Measurements from ENCODE around the gene FMNL1. TPM values are rescaled to one million over a fixed set of nuclear protein-coding genes. Genes with fewer than 3 reads are reported as not detected.
A peak's percentile ranks its signal among the peaks of the same experiment; 100 is the strongest.

Gene FMNL1
- total RNA-seq, 1 experiment from 2014 or later, result 17.9 TPM

GRCh38 chr17:45269912-45270311 lies 48.2 kb downstream of the FMNL1 start:
- in situ Hi-C loops (cut with HindIII; ENCODE audit: low sequenced_read_pairs), result no loop called here
- DNase-seq (ENCODE audit: low spot score), result no peak

- in situ Hi-C loops (cut with HindIII; ENCODE audit: low sequenced_read_pairs), result no loop called here
- no peak for DNase-seq (ENCODE audit: low spot score)
These were observed 49.2 kb downstream of the FMNL1 start for GRCh38 chr17:45270828-45271418.

DNA sequence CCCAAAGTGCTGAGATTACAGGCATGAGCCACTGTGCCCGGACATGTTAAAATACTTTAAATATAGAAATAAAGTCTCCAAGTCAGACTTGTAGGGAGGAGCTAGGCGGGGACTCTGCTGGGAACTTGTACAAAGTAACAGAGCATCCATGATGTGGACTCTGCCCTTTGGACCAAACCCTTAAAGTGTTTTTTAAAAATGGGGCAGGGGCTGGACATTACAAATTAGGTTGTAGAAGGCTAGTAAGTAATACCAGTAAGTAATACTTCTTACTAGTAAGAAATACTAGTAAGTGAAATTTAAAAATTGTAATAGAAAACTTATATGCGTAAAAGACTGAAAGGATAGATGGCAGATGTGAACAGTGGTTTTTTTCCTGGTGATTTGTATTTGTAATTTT lies 49.9 kb downstream of the FMNL1 start:
- in situ Hi-C loops (cut with HindIII; ENCODE audit: low sequenced_read_pairs), result no loop called here

DNA sequence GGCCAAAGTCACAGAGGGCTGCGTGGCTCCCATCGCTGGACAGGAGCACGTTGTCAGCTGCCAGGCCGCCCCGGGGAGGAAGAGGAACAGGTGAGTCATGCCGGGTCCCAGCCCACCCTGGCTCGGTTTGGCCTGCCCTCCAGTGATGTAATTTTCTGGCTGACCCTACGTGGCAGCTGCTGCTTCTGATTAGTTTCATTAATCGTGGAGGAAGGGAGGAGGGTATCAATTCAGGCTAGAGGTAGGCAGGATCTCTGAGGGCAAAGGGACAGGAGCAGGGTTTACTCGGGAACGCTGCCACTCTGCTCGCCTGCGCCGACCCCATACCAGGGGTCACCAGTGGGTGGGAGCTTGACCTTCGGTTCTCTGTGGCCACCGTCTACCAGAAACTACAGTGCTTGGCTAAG lies 51.9 kb downstream of the FMNL1 start:
- DNase-seq (ENCODE audit: low spot score), result no peak
- in situ Hi-C loops (cut with HindIII; ENCODE audit: low sequenced_read_pairs), result no loop called here

More for the DNA sequence above, 49.9 kb downstream of the FMNL1 start:
- no peak for DNase-seq (ENCODE audit: low spot score)

- in situ Hi-C loops (cut with HindIII; ENCODE audit: low sequenced_read_pairs), result no loop called here
- DNase-seq (ENCODE audit: low spot score), result no peak
These were observed 52.3 kb downstream of the FMNL1 start for GRCh38 chr17:45274033-45274432.

DNA sequence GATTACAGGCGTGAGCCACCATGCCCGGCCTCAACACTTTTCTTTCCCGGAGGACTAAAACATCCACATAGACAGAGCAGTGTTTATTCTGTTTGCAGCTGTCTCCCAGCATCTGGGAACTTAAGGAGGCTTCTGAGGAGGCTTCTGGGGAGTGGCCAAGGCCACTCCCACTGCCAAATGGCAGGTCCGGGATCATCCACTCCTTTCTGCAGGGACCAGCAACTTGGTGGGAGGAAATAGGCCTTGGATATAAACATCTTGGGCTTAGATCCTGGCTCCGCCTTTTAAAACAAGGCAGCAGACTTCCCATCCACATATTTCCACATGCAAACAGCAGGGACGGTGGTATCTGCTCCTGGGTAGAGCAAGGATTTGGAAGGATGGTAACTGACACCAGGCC lies 54.3 kb downstream of the FMNL1 start:
- in situ Hi-C loops (cut with HindIII; ENCODE audit: low sequenced_read_pairs), result no loop called here
- no peak for DNase-seq (ENCODE audit: low spot score)

GRCh38 chr17:45277216-45277849 lies 55.6 kb downstream of the FMNL1 start:
- peak; percentile 97 for DNase-seq (ENCODE audit: low spot score)
- in situ Hi-C loops (cut with HindIII; ENCODE audit: low sequenced_read_pairs), result no loop called here

DNA sequence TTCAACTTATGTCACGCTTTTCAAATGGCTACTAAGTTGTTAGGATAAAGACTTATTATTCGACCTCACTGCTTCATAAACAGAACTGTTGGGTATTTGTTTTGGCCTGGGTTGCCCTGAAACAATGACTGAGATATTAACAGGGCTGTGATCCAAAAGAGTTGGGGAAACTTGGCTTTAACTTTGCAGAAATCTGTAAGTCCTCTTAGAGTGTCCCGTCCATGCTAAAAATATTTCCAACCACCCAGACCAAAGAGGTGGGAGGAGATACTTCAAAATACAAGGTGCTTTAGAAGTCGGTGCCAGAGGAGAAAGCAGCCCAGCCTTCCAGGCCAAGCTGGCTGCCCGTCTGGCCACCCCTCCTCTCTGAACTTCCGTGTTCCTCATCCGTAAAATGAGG lies 56.3 kb downstream of the FMNL1 start:
- in situ Hi-C loops (cut with HindIII; ENCODE audit: low sequenced_read_pairs), result no loop called here

GRCh38 chr17:45279898-45280297 lies 58.2 kb downstream of the FMNL1 start:
- DNase-seq (ENCODE audit: low spot score), result no peak
- in situ Hi-C loops (cut with HindIII; ENCODE audit: low sequenced_read_pairs), result no loop called here

More for the DNA sequence above, 56.3 kb downstream of the FMNL1 start:
- no peak for DNase-seq (ENCODE audit: low spot score)

DNA sequence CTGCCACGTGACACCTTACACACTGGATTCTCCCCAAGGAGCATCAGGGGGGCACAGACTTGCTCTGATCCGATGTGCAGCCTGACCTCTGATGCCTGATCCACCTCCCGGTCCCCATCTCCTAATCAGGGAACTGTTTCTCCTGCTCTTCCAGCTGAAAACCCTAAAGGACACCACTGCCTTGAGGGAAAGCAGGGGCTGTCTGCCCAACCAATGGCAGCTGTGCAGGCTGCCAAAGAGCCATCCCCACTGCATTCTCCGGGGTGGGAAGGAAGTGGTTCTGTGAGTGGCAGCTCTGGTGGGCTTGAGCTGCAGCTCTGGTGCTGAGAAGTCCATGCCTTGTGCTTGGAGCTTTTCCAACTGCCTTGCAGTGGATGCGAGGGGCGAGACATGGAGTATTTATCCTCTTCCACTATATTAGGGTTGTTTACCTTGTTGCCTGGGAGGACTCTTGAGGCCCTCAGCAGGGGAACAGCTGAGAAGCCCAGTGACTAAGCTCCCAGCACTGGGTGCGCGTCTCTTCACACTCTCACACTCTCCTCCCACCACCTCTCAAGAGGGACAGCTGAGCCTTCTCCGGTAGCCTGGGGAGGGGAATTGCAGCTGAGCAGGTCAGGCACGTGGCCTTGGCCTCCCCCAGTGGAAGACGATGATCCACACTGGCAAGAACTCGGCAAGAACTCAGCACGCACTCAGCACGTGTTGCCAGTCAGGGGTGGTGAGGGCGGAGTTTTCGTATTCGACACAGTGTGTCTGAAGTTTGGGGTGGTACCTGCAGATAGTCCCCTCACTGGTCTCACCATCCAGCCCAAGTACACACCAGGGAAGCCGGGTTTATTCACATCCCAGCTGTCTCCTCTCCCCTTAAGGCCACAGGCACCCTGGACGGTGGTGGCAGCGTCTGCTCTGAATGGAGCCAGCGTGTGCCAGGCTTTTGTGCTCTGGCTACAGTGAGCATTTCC lies 61.3 kb downstream of the FMNL1 start:
- DNase-seq (ENCODE audit: low spot score), result no peak
- in situ Hi-C loops (cut with HindIII; ENCODE audit: low sequenced_read_pairs), result no loop called here

DNA sequence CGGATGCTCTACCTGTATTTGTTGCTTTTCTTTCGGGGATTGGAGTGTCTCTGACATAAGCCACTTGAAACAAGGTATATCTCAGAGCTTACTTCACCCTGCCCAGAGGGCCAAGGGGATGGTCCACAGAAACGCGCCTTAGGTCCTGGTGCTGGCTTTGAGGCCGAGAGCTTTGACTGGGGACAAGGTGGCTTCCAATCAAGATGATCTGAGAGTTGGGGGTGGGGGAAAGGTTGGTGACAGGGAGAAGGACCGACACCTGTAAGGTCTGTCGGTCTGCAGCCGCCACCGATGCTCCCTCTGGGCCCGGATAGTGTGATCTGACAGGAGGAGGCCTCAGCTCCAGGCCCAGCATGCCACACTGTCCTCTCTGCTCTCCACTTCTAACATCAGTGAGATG lies 62.0 kb downstream of the FMNL1 start:
- in situ Hi-C loops (cut with HindIII; ENCODE audit: low sequenced_read_pairs), result no loop called here

DNA sequence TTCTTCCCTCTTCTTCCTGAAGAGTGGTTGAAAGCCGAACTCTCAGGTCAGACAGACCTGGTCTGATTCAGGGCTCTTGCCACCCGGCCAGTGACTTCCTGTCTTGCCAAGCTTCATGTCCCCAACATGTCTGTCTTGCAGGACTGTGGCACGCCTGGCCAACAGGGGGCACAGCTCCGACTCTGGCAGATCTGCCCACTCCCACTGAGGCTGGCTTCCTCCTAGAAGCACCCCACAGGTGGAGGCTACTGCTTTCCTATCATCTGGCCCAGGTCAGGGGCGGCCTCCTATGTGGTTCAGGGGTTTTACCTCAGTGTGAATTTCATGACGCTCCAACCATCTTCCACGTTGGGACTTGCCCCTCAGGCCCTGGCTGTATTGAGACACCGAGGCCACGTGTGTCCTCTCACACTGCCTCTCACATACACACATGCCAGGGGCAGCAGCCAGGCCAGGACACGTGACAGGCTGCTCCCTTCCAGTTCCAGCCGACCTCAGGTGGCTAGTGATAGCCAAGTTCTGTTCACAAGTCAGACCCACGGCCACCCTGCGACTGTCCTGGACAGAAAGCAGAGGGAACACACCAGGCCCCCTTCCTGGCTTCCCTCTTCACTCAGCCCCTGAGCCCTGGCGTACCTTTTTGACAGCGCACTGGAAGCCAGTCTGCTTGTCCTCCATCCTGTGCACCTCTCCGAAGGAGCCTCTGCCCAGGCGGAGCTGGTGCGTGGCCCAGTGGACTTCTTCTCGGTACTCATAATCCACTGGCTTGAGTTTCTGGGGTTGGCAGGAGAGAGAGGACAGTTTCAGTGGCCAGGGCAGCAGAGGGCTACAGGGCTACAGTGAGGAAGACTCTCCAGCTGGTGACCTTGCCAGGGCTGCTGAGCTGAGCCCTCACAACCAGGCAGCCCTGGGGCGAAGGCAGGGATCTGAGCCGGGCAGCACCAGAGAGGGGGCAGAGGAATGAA lies 62.8 kb downstream of the FMNL1 start:
- in situ Hi-C loops (cut with HindIII; ENCODE audit: low sequenced_read_pairs), result no loop called here
- peak; percentile 58 for DNase-seq (ENCODE audit: low spot score)

More for the DNA sequence above, 62.0 kb downstream of the FMNL1 start:
- no peak for DNase-seq (ENCODE audit: low spot score)

GRCh38 chr17:45286286-45286685 lies 64.6 kb downstream of the FMNL1 start:
- in situ Hi-C loops (cut with HindIII; ENCODE audit: low sequenced_read_pairs), result no loop called here
- no peak for DNase-seq (ENCODE audit: low spot score)

DNA sequence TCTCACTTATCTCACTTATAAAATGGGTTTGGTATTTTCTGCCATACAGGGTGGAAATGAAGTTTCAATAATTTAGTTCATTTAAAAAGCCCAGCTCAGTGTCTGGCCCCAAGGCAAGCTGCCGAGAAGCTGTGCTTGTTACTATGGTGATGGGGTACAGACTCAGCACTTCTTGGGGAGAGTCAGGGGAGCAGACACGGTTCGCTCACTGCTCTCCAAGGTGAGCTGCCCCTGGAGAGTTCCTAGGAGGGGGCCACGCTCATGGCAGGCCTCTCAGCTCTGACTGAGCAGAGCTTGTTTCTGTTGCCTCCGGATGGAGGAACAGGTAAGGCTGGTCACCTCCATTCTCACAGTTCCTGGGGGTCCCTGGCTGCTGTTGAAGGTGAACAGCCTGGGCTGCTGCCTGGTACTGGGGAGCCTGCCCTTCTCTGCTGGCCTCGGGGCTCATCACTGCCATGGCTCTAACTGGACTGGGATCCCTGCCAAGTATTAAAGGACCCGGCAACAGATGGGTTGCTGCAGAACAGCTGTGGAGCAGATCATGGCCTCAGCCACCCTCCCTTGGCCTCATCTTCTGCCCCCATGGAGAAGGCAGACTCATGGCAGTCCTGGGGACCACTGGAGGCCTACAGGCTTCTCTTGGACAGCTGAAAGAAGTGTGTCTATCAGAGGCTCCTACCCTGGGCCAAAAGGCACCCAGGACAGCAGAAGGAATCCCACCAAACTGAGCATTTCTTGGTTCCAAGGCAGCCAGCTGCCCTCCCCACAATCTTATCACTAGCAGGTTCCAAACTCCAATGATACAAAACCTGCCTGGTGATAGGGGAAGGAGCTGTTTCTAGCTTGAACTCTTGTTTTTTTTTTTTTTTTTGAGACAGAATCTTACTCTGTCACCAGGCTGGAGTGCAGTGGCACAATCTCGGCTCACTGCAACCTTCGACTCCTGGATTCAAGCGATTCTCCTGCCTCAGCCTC lies 66.1 kb downstream of the FMNL1 start:
- in situ Hi-C loops (cut with HindIII; ENCODE audit: low sequenced_read_pairs), result no loop called here
- peak; percentile 21 for DNase-seq (ENCODE audit: low spot score)

- DNase-seq (ENCODE audit: low spot score), result peak; percentile 78
- in situ Hi-C loops (cut with HindIII; ENCODE audit: low sequenced_read_pairs), result no loop called here
These were observed 67.1 kb downstream of the FMNL1 start for GRCh38 chr17:45288825-45289224.

GRCh38 chr17:45289301-45290268 lies 67.9 kb downstream of the FMNL1 start:
- in situ Hi-C loops (cut with HindIII; ENCODE audit: low sequenced_read_pairs), result no loop called here
- DNase-seq (ENCODE audit: low spot score), result no peak

DNA sequence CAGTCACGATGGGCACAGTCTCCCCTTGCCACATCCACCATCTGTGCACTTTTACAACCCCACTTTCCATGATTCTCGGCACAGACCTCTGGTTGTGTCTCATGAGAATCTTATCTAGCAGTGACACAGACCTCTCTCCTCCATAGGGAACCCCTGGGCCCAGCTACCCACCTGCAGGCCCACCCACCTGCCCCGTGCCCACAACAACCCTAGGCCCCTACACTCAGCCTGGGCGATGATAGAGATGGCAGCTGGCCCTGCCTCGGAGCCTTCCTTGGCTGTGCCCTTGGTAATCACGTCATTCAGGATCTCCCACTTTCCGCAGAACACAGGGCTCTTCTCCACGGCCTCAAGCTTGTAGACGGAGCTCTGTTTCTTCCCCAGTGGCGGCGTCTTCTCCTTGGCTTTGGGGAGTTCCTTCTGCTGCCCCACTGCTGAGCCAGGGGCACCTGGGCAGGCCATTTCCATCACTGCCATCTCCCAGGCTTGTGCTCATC lies 68.6 kb downstream of the FMNL1 start:
- in situ Hi-C loops (cut with HindIII; ENCODE audit: low sequenced_read_pairs), result no loop called here
- DNase-seq (ENCODE audit: low spot score), result peak; percentile 56

Measured in G401 (cell line).